Keratinocyte (primary cell): ENCODE measurements around the gene EME2.

ENCODE experiments used
- CTCF ChIP-seq, 3 experiments: IDR thresholded peaks in 1 of 3; conservative IDR thresholded peaks in 1 of 3; optimal IDR thresholded peaks in 1 of 3; 2 replicates in 2 of 3; 3 replicates in 1 of 3; pipeline versions ENCODE3 to v1.5.1; 2011; ENCODE audit warnings: low read length in 3 of 3, mild to moderate bottlenecking in 3 of 3, moderate library complexity in 2 of 3, control low read depth in 1 of 3, inconsistent platforms in 1 of 3; ENCODE audit not compliant: insufficient read depth in 2 of 3; ENCODE audit errors: extremely low read depth in 1 of 3
- EZH2 ChIP-seq: IDR thresholded peaks from one replicate; pipeline ENCODE4 v1.6.1; 2012; ENCODE audit warnings: inconsistent platforms, mild to moderate bottlenecking, low read length, moderate library complexity

GRCh38 chr16:1815461-1815860, 42.9 kb downstream of the EME2 start:
- TF ChIP-seq CTCF (optimal IDR thresholded peaks at IDR 0.05 in 1 of 3, IDR thresholded peaks at IDR 0.05 in 1 of 3, conservative IDR thresholded peaks at IDR 0.05 in 1 of 3; ENCODE audit: extremely low read depth in 1 of 3, insufficient read depth in 2 of 3, low read length in 3 of 3) (no peak), EZH2 (no peak)
